ENCODE measurements around the gene PDLIM7.

PDLIM7 gene

GRCh38 chr5:177511181-177511580 lies 13.8 kb upstream of the PDLIM7 start:
- Histone ChIP-seq H2AFZ (no peak overlapping the region), H3K4me1 (no peaks in the 10 kb centered on the region), H3K79me2 (peaks cover 6% of the 10 kb centered on the region), H3K4me2 (ENCODE audit: low read length) (no peak overlapping the region), H3K27me3 (ENCODE audit: control insufficient read depth, insufficient read depth, low read length) (no peaks in the 10 kb centered on the region), H3K36me3 (ENCODE audit: control insufficient read depth, insufficient read depth, low read length) (no peaks in the 10 kb centered on the region), H3K27ac (no peak overlapping the region), H3K9ac (no peak overlapping the region), H3K9me3 (ENCODE audit: control insufficient read depth, low read length) (no peaks in the 10 kb centered on the region), H3K4me3 (ENCODE audit: low read depth, low read length) (no peak overlapping the region)
- TF ChIP-seq CTCF (IDR thresholded peaks at IDR 0.05), result no peak

DNA sequence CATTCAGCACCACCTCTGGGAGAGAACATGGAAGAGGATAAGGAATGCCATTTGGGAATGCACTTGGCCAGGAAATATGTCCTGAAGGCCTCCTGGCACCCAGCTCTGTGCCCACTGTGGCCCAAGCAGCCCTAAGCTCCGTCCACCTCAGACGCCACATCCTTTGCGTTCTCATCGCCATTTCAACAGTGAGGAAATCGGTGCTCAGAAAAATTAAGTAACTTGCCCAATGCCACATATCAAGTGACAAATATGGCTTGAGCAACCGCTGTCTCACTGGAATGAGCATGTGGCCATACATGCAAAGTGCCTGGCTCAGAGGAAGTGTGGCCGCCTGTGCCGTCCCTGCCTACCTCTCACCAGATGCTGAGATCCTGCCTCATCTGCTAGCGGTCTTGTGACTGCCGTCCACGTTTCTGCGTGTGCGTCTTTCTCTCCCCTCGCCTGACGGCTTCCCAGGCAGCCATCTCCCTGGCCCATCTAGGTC lies 13.2 kb upstream of the PDLIM7 start:
- Histone ChIP-seq H3K27ac (no peak overlapping the region), H3K9ac (no peak overlapping the region), H2AFZ (no peak overlapping the region), H3K79me2 (peaks cover 2% of the 10 kb centered on the region), H3K4me2 (ENCODE audit: low read length) (no peak overlapping the region), H3K4me1 (no peaks in the 10 kb centered on the region), H3K4me3 (ENCODE audit: low read depth, low read length) (no peak overlapping the region), H3K27me3 (ENCODE audit: control insufficient read depth, insufficient read depth, low read length) (no peaks in the 10 kb centered on the region), H3K36me3 (ENCODE audit: control insufficient read depth, insufficient read depth, low read length) (no peaks in the 10 kb centered on the region), H3K9me3 (ENCODE audit: control insufficient read depth, low read length) (no peaks in the 10 kb centered on the region)
- TF ChIP-seq CTCF (IDR thresholded peaks at IDR 0.05), result no peak

DNA sequence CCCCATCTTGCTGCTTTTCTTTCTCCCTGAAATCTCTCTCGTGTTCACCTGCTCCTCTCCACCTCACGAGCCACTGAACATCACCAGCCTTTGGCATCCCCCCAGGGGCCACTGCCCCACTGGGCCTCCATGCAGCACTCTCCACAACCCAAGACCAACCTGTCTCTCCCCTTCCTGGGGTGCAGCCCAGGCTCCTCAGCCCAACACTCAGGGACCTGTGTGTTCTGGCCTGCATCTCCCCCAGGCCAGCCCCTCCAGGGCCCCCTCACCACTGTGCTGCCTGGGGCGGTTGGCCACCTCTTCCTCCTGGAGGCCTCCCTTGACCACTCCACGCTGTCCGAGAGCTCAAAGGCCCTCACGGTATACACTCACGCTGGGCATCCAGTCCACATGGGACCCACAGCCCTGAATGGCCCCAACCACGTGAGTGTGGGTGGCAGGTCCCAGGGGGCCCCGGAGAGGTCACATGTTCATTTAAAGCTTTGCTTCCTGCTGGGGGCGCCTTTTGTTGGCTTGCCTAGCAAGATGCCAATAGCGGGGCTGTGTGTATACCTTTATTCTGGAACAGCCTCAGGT lies 12.7 kb upstream of the PDLIM7 start:
- no peak overlapping the region for H3K4me3 ChIP-seq (ENCODE audit: low read depth, low read length)
- H3K27ac ChIP-seq, result no peak overlapping the region
- no peak overlapping the region for H3K4me2 ChIP-seq (ENCODE audit: low read length)
- H3K27me3 ChIP-seq (ENCODE audit: control insufficient read depth, insufficient read depth, low read length), result no peaks in the 10 kb centered on the region
- no peaks in the 10 kb centered on the region for H3K36me3 ChIP-seq (ENCODE audit: control insufficient read depth, insufficient read depth, low read length)
- H3K9me3 ChIP-seq (ENCODE audit: control insufficient read depth, low read length), result no peaks in the 10 kb centered on the region
- H3K9ac ChIP-seq, result no peak overlapping the region
- no peak overlapping the region for H2AFZ ChIP-seq
- TF ChIP-seq CTCF (IDR thresholded peaks at IDR 0.05), result no peak
- H3K79me2 ChIP-seq, result peaks cover 2% of the 10 kb centered on the region
- H3K4me1 ChIP-seq, result no peaks in the 10 kb centered on the region

DNA sequence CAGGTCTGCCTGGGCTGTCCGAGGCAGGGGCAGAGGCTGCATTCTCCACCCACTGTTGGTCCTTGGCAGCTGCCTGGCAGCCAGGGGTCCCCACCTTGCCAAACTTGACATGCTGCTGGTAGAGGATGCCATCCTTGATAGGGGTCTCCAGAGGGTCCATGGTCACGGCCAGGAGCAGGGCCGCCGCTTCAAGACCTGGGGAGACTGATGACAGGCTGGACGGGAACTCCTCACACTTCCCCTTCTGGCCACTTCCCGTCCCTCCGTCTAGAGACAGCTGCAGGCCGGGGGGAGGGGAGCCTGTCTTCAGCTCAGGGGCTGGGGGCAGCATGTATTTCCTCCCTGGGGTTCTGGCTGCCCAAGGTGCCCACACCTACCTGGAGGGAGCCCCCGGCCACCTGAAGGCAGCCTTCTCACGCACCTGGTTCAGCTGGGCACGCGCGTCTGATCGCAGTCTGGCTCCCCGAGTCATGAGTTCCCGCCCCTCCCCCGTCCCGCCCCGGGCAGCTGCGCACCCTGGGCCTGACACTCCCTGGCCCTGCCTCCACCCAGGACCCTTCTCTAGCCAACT lies 12.1 kb upstream of the PDLIM7 start, which contains the start of gene DOK3:
TSS of gene DOK3 (minus strand) at position 446 of the 571 bp plus-strand sequence. CDS start at position 160, 286 bp downstream.
- no peaks in the 10 kb centered on the region for H3K4me1 ChIP-seq
- peak within 1 kb of the TSS; percentile 42 for H3K4me2 ChIP-seq (ENCODE audit: low read length)
- no peaks in the 10 kb centered on the region for H3K36me3 ChIP-seq (ENCODE audit: control insufficient read depth, insufficient read depth, low read length)
- H3K9me3 ChIP-seq (ENCODE audit: control insufficient read depth, low read length), result no peaks in the 10 kb centered on the region
- no peak within 1 kb of the TSS for H3K27ac ChIP-seq
- TF ChIP-seq CTCF (IDR thresholded peaks at IDR 0.05), result no peak
- peaks cover 1% of the 10 kb centered on the region for H3K79me2 ChIP-seq
- H3K9ac ChIP-seq, result no peak within 1 kb of the TSS
- no peak within 1 kb of the TSS for H2AFZ ChIP-seq
- peak within 1 kb of the TSS; percentile 2 for H3K4me3 ChIP-seq (ENCODE audit: low read depth, low read length)
- no peaks in the 10 kb centered on the region for H3K27me3 ChIP-seq (ENCODE audit: control insufficient read depth, insufficient read depth, low read length)

- no peak overlapping the region for H3K9ac ChIP-seq
- no peak for TF ChIP-seq CTCF (IDR thresholded peaks at IDR 0.05)
Observed at GRCh38 chr5:177508837-177509236, 11.4 kb upstream of the PDLIM7 start.

More at GRCh38 chr5:177508837-177509236, 11.4 kb upstream of the PDLIM7 start:
- Histone ChIP-seq H3K27ac (no peak overlapping the region), H3K36me3 (ENCODE audit: control insufficient read depth, insufficient read depth, low read length) (no peaks in the 10 kb centered on the region), H3K4me3 (ENCODE audit: low read depth, low read length) (peak overlapping the region; percentile 2), H3K79me2 (no peaks in the 10 kb centered on the region), H3K4me2 (ENCODE audit: low read length) (peak overlapping the region; percentile 42), H3K4me1 (no peaks in the 10 kb centered on the region), H2AFZ (no peak overlapping the region), H3K27me3 (ENCODE audit: control insufficient read depth, insufficient read depth, low read length) (no peaks in the 10 kb centered on the region), H3K9me3 (ENCODE audit: control insufficient read depth, low read length) (no peaks in the 10 kb centered on the region)
